Type B pancreatic cell (in vitro differentiated cells): Measurements from ENCODE around the gene ALK. TPM values are rescaled to one million over a fixed set of nuclear protein-coding genes. Genes with fewer than 3 reads are reported as not detected.

Source experiments
- DNase-seq: peaks from one replicate; pipeline ENCODE4 v3.0.0; 2021; ENCODE audit warnings: mixed read lengths; ENCODE audit not compliant: unreplicated experiment; ENCODE audit errors: extremely low spot score
- H3K27ac Mint-ChIP-seq: 2 replicates; pipeline ENCODE4 v1.8.0; 2021; ENCODE audit warnings: mild to moderate bottlenecking, mixed read lengths
- H3K27me3 Mint-ChIP-seq: 2 replicates; pipeline ENCODE4 v1.8.0; 2021; ENCODE audit warnings: mixed read lengths
- H3K36me3 Mint-ChIP-seq: 2 replicates; pipeline ENCODE4 v1.8.0; 2021; ENCODE audit warnings: mixed read lengths
- H3K4me1 Mint-ChIP-seq: one replicate; pipeline ENCODE4 v1.8.0; 2021; ENCODE audit warnings: mixed read lengths; ENCODE audit not compliant: unreplicated experiment
- H3K4me3 Mint-ChIP-seq: 2 replicates; pipeline ENCODE4 v1.8.0; 2021; ENCODE audit warnings: mild to moderate bottlenecking, mixed read lengths
- H3K9me3 Mint-ChIP-seq: 2 replicates; pipeline ENCODE4 v1.8.0; 2021; ENCODE audit warnings: mixed read lengths
- CTCF ChIP-seq: fragments of 200-600 bp; sonication (generic); conservative IDR thresholded peaks from 2 replicates; pipeline ENCODE4 v1.5.0; 2021; ENCODE audit warnings: antibody characterized with exemption, mild to moderate bottlenecking
- total RNA-seq: library from RNA; stranded (reverse); gene quantifications from 2 replicates; pipeline ENCODE4 v1.2.1, GENCODE V29; 2021; ENCODE audit warnings: low replicate concordance

Gene ALK
- total RNA-seq, 1 donor from 2014 or later, result 7.7 TPM

DNA sequence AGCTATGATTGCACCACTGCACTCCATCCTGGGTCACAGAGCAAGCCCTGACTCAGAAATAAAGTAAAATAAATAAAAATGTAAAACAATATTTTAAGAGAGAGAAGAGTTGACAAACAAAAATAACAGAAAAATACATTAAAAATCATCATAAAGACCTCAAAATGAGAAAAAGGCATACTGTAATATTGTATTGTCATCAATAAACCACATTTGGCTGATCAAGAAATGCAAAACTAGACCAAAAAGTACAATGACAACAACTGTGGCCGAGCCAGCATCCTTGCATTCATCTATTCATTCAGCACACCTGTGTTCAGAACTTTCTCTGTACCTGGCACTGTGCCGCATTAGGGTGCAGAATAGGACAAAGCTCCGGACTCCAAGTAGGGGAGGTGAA lies 121.8 kb downstream of the ALK start:
- Mint-ChIP-seq H3K4me1 (peaks cover 5% of the 10 kb centered on the region), H3K4me3 (no peak overlapping the region), H3K36me3 (no peaks in the 10 kb centered on the region), H3K27me3 (no peaks in the 10 kb centered on the region), H3K27ac (no peak overlapping the region), H3K9me3 (no peaks in the 10 kb centered on the region)
- no peak for TF ChIP-seq CTCF
- no peak for DNase-seq

DNA sequence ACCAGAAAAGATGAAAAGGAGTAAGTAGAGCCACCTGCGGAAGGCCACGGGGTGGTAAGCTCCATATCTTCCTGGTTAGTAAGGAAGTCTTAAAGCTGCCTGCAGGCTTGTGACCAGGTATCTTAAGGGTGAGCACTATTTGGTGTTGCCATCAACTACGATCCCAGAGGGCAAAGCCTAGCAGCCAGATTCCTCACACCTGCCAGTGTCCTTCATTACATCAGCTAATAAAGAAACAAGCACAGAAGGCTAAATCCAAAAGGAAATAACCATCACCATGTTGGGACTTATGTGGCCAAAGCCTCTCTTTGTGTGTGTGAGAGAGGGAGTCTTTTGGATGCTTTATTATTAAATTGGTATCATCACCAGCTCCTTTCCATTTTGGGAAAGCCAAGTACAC lies 123.5 kb downstream of the ALK start:
- H3K27ac Mint-ChIP-seq, result no peak overlapping the region
- H3K4me1 Mint-ChIP-seq, result no peaks in the 10 kb centered on the region
- no peaks in the 10 kb centered on the region for H3K36me3 Mint-ChIP-seq
- no peak for TF ChIP-seq CTCF
- no peak overlapping the region for H3K4me3 Mint-ChIP-seq
- H3K9me3 Mint-ChIP-seq, result peaks cover 5% of the 10 kb centered on the region
- no peak for DNase-seq
- no peaks in the 10 kb centered on the region for H3K27me3 Mint-ChIP-seq

GRCh38 chr2:29796446-29796845 lies 124.9 kb downstream of the ALK start:
- H3K9me3 Mint-ChIP-seq, result peaks cover 11% of the 10 kb centered on the region
- H3K4me1 Mint-ChIP-seq, result no peaks in the 10 kb centered on the region
- no peak overlapping the region for H3K4me3 Mint-ChIP-seq
- TF ChIP-seq CTCF, result no peak
- no peaks in the 10 kb centered on the region for H3K36me3 Mint-ChIP-seq
- no peak for DNase-seq
- no peak overlapping the region for H3K27ac Mint-ChIP-seq
- no peaks in the 10 kb centered on the region for H3K27me3 Mint-ChIP-seq

DNA sequence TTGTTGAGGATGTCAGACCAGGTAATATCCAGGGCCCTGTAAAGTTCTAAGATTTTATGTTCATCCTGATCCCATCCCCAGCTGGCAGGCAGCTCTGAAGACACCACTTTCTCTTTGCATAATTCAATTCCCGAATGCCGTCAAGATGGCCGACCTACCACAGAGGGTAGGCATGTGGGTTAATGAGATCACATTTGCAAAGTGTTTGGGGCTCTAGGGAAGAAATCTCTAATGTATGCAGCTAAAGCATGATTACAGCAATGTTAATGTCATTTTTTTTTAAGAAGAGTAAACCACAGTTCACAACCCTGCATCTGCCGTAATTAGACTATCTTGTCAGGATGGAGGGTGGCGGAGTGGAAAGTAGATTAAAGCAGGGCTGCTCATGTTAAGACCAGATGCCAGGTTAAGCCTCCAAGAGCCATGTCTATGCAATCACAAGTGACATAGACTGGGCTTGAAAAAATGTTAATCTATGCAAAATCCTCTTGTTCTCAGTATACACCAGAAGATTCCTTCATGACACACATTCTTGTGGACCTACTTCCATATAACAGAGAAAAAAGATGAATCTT lies 131.4 kb downstream of the ALK start:
- Mint-ChIP-seq H3K27ac (no peak overlapping the region), H3K9me3 (peaks cover 14% of the 10 kb centered on the region), H3K4me3 (no peak overlapping the region), H3K27me3 (no peaks in the 10 kb centered on the region), H3K36me3 (no peaks in the 10 kb centered on the region), H3K4me1 (peaks cover 5% of the 10 kb centered on the region)
- TF ChIP-seq CTCF, result no peak
- no peak for DNase-seq

- TF ChIP-seq CTCF, result no peak
- Mint-ChIP-seq H3K27ac (no peak overlapping the region), H3K36me3 (no peaks in the 10 kb centered on the region), H3K9me3 (peaks cover 9% of the 10 kb centered on the region), H3K27me3 (no peaks in the 10 kb centered on the region), H3K4me1 (peaks cover 10% of the 10 kb centered on the region), H3K4me3 (no peak overlapping the region)
- DNase-seq, result no peak
These were observed 133.6 kb downstream of the ALK start for GRCh38 chr2:29787473-29788465.
